HEK293 (cell line): Measurements from ENCODE around the gene COMP.
A peak's percentile ranks its signal among the peaks of the same experiment; 100 is the strongest.

Source experiments
- MZF1 ChIP-seq: fragments of 450-650 bp; formaldehyde crosslinking; IDR thresholded peaks from 2 replicates; pipeline ENCODE4 v1.5.1; 2017; ENCODE audit warnings: missing biosample characterization, missing genetic modification characterization, borderline replicate concordance
- TF ChIP-seq, protein P1 (sequence below): fragments of 450-650 bp; formaldehyde crosslinking; IDR thresholded peaks from 2 replicates; pipeline ENCODE4 v1.5.1; 2016; ENCODE audit warnings: missing biosample characterization, missing genetic modification characterization

DNA sequence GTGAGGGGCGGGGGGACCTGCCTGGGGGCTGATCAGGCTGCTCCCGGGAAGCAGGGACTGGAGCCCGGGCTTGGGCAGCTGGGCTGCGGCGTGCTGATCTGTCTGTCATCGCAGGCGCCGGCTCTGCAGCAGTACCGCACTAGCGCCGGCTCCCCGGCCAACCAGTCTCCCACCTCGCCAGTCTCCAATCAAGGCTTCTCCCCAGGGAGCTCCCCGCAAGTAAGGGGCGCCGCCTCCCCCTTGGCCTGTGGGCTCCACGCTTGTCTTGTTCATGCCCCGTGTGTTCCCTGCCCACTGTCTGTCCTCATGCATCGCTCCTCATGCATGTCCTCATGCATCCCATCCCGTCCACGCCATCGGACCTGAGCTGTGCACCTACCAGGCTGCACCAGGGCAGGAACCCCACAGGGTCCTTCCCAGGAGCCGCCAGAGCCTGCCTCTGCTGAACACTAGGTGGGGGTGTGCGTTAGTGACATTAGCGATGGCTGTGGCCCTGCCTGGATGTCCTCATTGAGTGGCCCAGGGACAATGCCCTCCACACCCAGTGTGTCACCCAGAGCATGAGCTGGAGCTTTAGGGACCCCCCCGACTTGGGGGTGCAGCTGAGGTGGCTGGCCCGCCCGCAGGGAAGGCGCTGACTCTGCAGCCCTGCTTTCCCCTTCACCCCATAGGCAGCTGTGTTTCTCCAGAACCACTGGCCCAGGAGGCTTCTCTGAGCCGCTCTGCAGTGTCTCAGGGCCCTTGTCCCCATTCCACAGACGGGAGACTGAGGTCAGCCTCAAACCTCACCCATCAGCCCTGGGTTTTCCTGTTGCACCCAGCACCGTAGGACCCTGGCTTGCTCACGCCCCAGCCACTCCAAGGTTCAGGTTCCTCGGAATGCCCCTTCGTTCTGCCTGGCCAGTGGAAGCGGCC lies 19.5 kb downstream of the COMP start:
- TF ChIP-seq, protein P1, sequence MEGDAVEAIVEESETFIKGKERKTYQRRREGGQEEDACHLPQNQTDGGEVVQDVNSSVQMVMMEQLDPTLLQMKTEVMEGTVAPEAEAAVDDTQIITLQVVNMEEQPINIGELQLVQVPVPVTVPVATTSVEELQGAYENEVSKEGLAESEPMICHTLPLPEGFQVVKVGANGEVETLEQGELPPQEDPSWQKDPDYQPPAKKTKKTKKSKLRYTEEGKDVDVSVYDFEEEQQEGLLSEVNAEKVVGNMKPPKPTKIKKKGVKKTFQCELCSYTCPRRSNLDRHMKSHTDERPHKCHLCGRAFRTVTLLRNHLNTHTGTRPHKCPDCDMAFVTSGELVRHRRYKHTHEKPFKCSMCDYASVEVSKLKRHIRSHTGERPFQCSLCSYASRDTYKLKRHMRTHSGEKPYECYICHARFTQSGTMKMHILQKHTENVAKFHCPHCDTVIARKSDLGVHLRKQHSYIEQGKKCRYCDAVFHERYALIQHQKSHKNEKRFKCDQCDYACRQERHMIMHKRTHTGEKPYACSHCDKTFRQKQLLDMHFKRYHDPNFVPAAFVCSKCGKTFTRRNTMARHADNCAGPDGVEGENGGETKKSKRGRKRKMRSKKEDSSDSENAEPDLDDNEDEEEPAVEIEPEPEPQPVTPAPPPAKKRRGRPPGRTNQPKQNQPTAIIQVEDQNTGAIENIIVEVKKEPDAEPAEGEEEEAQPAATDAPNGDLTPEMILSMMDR (tag by site-specific recombination) = peak; percentile 50; the same call in 1 of the 2 replicates
- TF ChIP-seq MZF1 (tag by site-specific recombination) = no peak
